AG04450 (cell line): ENCODE measurements around the gene EPHA5. TPM values are rescaled to one million over a fixed set of nuclear protein-coding genes. Genes with fewer than 3 reads are reported as not detected.

Experiments
- CTCF ChIA-PET: fragments of 300-600, 350-600 bp; formaldehyde crosslinking; extraction: SDS; loops from one replicate; lab custom pipeline; 2022; ENCODE audit warnings: antibody characterized with exemption, inconsistent platforms; lab: Charles Lee
- POLR2A ChIA-PET: fragments of 350-600 bp; formaldehyde crosslinking; extraction: SDS; loops from one replicate; lab custom pipeline; 2021; ENCODE audit warnings: antibody characterized with exemption, inconsistent platforms; lab: Yijun Ruan, JAX
- DNase-seq: peaks from one replicate; pipeline ENCODE4 v3.0.0-alpha.2; 2011; ENCODE audit warnings: low read depth, low spot score
- H3K27ac ChIP-seq: one replicate; pipeline ENCODE4 v1.5.1; 2012; ENCODE audit warnings: low read depth, low read length, control low read depth
- H3K27me3 ChIP-seq: one replicate; pipeline ENCODE4 v1.6.0; 2012; ENCODE audit warnings: low read length; ENCODE audit not compliant: control insufficient read depth, insufficient read depth
- H3K4me3 ChIP-seq: 2 replicates; pipeline ENCODE4 v1.5.1; 2011; ENCODE audit warnings: mild to moderate bottlenecking, low read depth, low read length, control low read depth
- H3K9me3 ChIP-seq: 2 replicates; pipeline ENCODE4 v1.5.1; 2012; ENCODE audit warnings: low read length; ENCODE audit not compliant: control insufficient read depth, insufficient read depth
- polyA plus RNA-seq: library from polyadenylated mRNA; depleted of rRNA; stranded (reverse); fragments of >200 nt; gene quantifications from 2 replicates; pipeline ENCODE4 v1.2.3, GENCODE V29; 2011
- TF ChIP-seq, protein P1 (sequence below): IDR thresholded peaks from 2 replicates; pipeline ENCODE4 v1.5.1; 2011; ENCODE audit warnings: low read depth, low read length, control low read depth, inconsistent platforms

EPHA5 gene
- polyA plus RNA-seq, 1 experiment = 0.04 TPM

DNA sequence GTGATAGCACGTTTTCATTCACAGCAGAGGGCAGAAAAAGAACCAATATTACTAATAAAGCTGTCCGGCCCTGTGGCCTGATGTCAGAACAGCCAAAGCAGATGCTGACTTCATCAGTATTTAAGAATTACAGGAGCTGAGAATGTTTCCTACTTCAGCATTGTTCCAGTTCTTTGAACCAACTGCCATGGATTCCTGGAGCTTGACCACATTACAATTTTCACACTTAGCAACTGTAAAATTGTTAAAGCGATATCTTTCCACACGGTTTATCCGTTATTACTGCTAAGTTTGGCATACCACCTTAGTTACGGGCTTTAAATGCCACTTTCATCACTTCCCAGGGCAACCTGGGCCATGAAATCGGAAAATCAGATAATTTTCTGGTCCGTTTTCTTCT, 118.2 kb downstream of the EPHA5 start:
- TF ChIP-seq, protein P1, sequence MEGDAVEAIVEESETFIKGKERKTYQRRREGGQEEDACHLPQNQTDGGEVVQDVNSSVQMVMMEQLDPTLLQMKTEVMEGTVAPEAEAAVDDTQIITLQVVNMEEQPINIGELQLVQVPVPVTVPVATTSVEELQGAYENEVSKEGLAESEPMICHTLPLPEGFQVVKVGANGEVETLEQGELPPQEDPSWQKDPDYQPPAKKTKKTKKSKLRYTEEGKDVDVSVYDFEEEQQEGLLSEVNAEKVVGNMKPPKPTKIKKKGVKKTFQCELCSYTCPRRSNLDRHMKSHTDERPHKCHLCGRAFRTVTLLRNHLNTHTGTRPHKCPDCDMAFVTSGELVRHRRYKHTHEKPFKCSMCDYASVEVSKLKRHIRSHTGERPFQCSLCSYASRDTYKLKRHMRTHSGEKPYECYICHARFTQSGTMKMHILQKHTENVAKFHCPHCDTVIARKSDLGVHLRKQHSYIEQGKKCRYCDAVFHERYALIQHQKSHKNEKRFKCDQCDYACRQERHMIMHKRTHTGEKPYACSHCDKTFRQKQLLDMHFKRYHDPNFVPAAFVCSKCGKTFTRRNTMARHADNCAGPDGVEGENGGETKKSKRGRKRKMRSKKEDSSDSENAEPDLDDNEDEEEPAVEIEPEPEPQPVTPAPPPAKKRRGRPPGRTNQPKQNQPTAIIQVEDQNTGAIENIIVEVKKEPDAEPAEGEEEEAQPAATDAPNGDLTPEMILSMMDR = no peak
- no peak overlapping the region for H3K4me3 ChIP-seq
- no peaks in the 10 kb centered on the region for H3K27me3 ChIP-seq
- POLR2A ChIA-PET = no interaction called here
- no peaks in the 10 kb centered on the region for H3K9me3 ChIP-seq
- no peak for DNase-seq
- no peak overlapping the region for H3K27ac ChIP-seq
- CTCF ChIA-PET = no interaction called here

DNA sequence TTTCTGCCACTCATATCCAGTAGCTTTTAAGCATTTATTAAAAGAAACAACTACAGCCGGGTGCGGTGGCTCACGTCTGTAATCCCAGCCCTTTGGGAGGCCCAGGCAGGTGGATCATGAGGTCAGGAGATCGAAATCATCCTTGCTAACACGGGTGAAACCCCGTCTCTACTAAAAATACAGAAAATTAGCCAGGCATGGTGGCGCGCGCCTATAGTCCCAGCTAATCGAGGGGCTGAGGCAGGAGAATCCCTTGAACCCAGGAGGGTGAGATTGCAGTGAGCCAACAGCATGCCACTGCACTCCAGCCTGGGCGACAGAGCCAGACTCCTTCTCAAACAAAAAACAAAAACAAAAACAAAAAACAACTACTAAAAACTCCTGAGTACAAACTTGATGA, 119.8 kb downstream of the EPHA5 start:
- Histone ChIP-seq H3K27me3 (no peaks in the 10 kb centered on the region), H3K9me3 (no peaks in the 10 kb centered on the region), H3K27ac (no peak overlapping the region), H3K4me3 (no peak overlapping the region)
- DNase-seq = no peak
- TF ChIP-seq, protein P1 = no peak
- CTCF ChIA-PET = no interaction called here
- POLR2A ChIA-PET = no interaction called here

DNA sequence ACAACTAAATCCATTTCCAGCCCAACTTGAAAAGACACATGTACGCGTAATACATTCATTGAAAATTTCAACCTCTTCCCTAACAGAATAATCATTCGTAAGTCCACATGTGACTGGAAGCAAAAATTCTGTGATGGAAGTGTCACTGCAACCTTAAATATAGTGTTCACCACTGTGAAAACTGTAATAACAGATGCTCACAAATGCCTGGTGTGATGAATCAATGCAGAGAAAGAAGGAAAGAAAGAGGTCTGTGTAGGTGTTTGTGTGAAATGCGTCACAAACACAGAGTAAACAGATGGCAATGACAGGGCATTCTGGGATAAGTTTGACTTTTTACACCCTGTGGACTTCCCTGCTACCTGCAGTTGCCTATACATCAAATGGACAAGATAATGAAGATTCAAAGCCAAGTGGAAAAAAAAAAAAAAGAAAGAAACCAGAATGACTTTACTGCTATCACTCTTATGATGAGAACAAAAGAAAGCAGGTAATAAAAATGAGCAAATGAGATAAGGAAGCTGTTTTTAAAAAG, 123.3 kb downstream of the EPHA5 start:
- no peaks in the 10 kb centered on the region for H3K27me3 ChIP-seq
- no peak overlapping the region for H3K4me3 ChIP-seq
- ChIA-PET POLR2A (no interaction called here), CTCF (no interaction called here)
- no peaks in the 10 kb centered on the region for H3K9me3 ChIP-seq
- TF ChIP-seq, protein P1 = no peak
- H3K27ac ChIP-seq = no peak overlapping the region
- DNase-seq = no peak

DNA sequence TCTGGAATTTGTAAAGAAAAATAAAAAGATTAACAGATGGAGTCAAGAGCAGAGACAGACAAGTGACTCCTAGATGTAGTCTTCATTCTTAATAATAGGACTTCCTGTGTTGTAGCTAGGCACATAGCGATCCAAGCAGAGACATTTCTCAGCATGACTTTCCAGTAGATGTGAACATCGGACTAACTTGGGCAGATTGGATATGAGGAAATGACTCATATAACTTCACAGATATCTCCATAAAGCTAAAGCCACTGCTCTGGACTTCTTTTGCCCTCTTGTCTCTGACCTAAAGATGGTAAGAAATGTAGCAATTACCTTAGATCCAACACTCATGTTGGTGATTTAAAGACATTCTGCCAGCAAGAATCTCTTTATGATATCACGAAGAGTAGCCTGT, 131.7 kb downstream of the EPHA5 start:
- H3K27ac ChIP-seq = no peak overlapping the region
- TF ChIP-seq, protein P1 = no peak
- no peak for DNase-seq
- ChIA-PET CTCF (no interaction called here), POLR2A (no interaction called here)
- H3K4me3 ChIP-seq = no peak overlapping the region
- H3K27me3 ChIP-seq = no peaks in the 10 kb centered on the region
- H3K9me3 ChIP-seq = no peaks in the 10 kb centered on the region

DNA sequence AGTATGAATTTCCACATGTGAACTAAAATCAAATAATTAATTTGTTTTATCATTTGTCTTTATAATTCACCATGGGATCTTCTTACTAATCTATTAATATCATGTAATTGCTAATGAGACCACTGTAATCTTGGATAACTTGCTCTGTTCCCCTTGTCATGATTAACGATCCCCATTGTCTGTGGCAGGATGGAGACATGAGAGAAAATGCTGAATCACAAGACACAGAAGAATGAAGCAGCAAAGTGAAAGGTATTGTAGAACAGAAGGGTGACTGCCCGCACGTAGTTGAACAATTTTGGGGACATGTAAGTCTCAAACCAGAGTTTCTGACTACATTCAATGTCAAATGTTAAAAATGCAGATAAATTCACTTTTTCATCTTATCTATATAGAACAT, 135.2 kb downstream of the EPHA5 start:
- ChIA-PET CTCF (no interaction called here), POLR2A (no interaction called here)
- H3K4me3 ChIP-seq = no peak overlapping the region
- TF ChIP-seq, protein P1 = no peak
- H3K9me3 ChIP-seq = no peaks in the 10 kb centered on the region
- H3K27me3 ChIP-seq = no peaks in the 10 kb centered on the region
- no peak for DNase-seq
- H3K27ac ChIP-seq = no peak overlapping the region
